ENCODE results near the gene JMJD1C.
"Not testable (repeated sequence)": the region's sequence is repeated elsewhere in the genome, so short reads cannot be mapped to it uniquely, and the experiment has no call there.

JMJD1C gene

GRCh38 chr10:63465293-63466143 lies at the start of gene JMJD1C:
Gene JMJD1C, minus strand, starts transcription at chr10:63465977. Its CDS starts 315 bp downstream, at chr10:63465662.
- peak; percentile 40 for DNase-seq (ENCODE audit: low spot score)

- DNase-seq (ENCODE audit: low spot score): no peak
Observed at GRCh38 chr10:63515002-63515763, 49.4 kb upstream of the JMJD1C start.

GRCh38 chr10:63506554-63506953 lies 40.8 kb upstream of the JMJD1C start:
- DNase-seq (ENCODE audit: low spot score): no peak

GRCh38 chr10:63505562-63505961 lies 39.8 kb upstream of the JMJD1C start:
- DNase-seq (ENCODE audit: low spot score): no peak

- DNase-seq (ENCODE audit: low spot score): no peak
Observed at GRCh38 chr10:63504145-63504881, 38.5 kb upstream of the JMJD1C start.

GRCh38 chr10:63503395-63503794 lies 37.6 kb upstream of the JMJD1C start:
- DNase-seq (ENCODE audit: low spot score): no peak

- no peak for DNase-seq (ENCODE audit: low spot score)
Observed at GRCh38 chr10:63502832-63503231, 37.1 kb upstream of the JMJD1C start.

GRCh38 chr10:63501954-63502353 lies 36.2 kb upstream of the JMJD1C start:
- DNase-seq (ENCODE audit: low spot score): no peak

- not testable (repeated sequence) for DNase-seq (ENCODE audit: low spot score)
Observed at GRCh38 chr10:63500551-63500950, 34.8 kb upstream of the JMJD1C start.

- no peak for DNase-seq (ENCODE audit: low spot score)
Observed at GRCh38 chr10:63498665-63499064, 32.9 kb upstream of the JMJD1C start.

GRCh38 chr10:63497321-63497720 lies 31.5 kb upstream of the JMJD1C start:
- no peak for DNase-seq (ENCODE audit: low spot score)

- no peak for DNase-seq (ENCODE audit: low spot score)
Observed at GRCh38 chr10:63496561-63496960, 30.8 kb upstream of the JMJD1C start.

GRCh38 chr10:63494951-63495350 lies 29.2 kb upstream of the JMJD1C start:
- DNase-seq (ENCODE audit: low spot score): no peak

GRCh38 chr10:63493004-63493403 lies 27.2 kb upstream of the JMJD1C start:
- no peak for DNase-seq (ENCODE audit: low spot score)

- DNase-seq (ENCODE audit: low spot score): not testable (repeated sequence)
Observed at GRCh38 chr10:63492317-63492690, 26.5 kb upstream of the JMJD1C start.

GRCh38 chr10:63491588-63492316 lies 26.0 kb upstream of the JMJD1C start:
- DNase-seq (ENCODE audit: low spot score): no peak

GRCh38 chr10:63489838-63490237 lies 24.1 kb upstream of the JMJD1C start:
- no peak for DNase-seq (ENCODE audit: low spot score)

- DNase-seq (ENCODE audit: low spot score): no peak
Observed at GRCh38 chr10:63487990-63488389, 22.2 kb upstream of the JMJD1C start.

GRCh38 chr10:63483983-63484382 lies 18.2 kb upstream of the JMJD1C start:
- no peak for DNase-seq (ENCODE audit: low spot score)

- DNase-seq (ENCODE audit: low spot score): no peak
Observed at GRCh38 chr10:63481815-63482421, 16.1 kb upstream of the JMJD1C start.

- DNase-seq (ENCODE audit: low spot score): no peak
Observed at GRCh38 chr10:63480237-63480636, 14.5 kb upstream of the JMJD1C start.
